ENCODE data around the gene PIGT. TPM values are rescaled to one million over a fixed set of nuclear protein-coding genes. Genes with fewer than 3 reads are reported as not detected.

Gene PIGT
- total RNA-seq: 10 to 100 TPM; 54.6 to 82.8 (median 69.7) TPM

DNA sequence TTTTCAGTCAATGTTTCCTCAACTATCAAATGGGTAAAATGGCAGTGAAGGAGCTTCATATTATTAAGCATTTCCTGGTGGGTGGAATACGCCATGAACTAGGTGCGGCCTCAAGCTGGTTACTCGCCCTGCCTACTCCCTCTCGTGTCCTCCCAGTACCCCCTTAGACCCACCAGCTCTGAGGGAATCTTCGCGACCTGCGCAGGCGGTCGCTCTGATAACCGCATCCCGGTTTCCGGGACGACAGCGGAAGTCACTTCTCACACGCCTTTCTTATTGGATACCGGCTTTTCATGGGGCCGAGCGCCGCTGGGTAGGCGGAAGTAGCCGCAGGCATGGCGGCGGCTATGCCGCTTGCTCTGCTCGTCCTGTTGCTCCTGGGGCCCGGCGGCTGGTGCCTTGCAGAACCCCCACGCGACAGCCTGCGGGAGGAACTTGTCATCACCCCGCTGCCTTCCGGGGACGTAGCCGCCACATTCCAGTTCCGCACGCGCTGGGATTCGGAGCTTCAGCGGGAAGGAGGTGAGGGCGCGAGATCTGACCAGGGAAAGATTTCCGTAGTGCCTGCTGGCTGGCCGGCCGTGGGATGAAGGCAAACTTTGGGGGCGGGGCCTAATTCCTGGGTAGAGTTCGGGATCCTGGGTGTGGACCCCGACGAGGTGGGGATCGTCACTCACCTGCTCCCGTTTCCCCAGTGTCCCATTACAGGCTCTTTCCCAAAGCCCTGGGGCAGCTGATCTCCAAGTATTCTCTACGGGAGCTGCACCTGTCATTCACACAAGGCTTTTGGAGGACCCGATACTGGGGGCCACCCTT, at the start of gene PIGT:
Gene PIGT, plus strand, starts transcription at position 320 of the 816 bp plus-strand sequence. Its CDS starts 16 bp downstream, at position 336.
- no peaks in the 10 kb centered on the region for H3K27me3 ChIP-seq
- 0% methylated on average over 32 to 46 of the region's 52 CpGs for WGBS, 2 donors
- peak within 1 kb of the TSS; percentile 63 to 95 (median 89) for H3K4me3 ChIP-seq
- TF ChIP-seq, protein P1, sequence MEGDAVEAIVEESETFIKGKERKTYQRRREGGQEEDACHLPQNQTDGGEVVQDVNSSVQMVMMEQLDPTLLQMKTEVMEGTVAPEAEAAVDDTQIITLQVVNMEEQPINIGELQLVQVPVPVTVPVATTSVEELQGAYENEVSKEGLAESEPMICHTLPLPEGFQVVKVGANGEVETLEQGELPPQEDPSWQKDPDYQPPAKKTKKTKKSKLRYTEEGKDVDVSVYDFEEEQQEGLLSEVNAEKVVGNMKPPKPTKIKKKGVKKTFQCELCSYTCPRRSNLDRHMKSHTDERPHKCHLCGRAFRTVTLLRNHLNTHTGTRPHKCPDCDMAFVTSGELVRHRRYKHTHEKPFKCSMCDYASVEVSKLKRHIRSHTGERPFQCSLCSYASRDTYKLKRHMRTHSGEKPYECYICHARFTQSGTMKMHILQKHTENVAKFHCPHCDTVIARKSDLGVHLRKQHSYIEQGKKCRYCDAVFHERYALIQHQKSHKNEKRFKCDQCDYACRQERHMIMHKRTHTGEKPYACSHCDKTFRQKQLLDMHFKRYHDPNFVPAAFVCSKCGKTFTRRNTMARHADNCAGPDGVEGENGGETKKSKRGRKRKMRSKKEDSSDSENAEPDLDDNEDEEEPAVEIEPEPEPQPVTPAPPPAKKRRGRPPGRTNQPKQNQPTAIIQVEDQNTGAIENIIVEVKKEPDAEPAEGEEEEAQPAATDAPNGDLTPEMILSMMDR (IDR thresholded peaks at IDR 0.05): peak in 1 of 5 experiments; percentile 36
- peak; percentile 58 to 92 for TF ChIP-seq EP300 (IDR thresholded peaks at IDR 0.05)
- TF ChIP-seq POLR2A (IDR thresholded peaks at IDR 0.05): peak; percentile 65 to 75
- H3K36me3 ChIP-seq: peaks cover 0 to 41% (median 12%) of the 10 kb centered on the region in 3 donors
- H3K4me1 ChIP-seq: peaks cover 0 to 41% (median 11%) of the 10 kb centered on the region in 4 donors
- DNase-seq (ENCODE audit: low spot score in 2 of 2): peak; percentile 72 to 80
- H3K9me3 ChIP-seq: no peaks in the 10 kb centered on the region
- H3K27ac ChIP-seq: peak within 1 kb of the TSS; percentile 25 to 89 (median 86)

DNA sequence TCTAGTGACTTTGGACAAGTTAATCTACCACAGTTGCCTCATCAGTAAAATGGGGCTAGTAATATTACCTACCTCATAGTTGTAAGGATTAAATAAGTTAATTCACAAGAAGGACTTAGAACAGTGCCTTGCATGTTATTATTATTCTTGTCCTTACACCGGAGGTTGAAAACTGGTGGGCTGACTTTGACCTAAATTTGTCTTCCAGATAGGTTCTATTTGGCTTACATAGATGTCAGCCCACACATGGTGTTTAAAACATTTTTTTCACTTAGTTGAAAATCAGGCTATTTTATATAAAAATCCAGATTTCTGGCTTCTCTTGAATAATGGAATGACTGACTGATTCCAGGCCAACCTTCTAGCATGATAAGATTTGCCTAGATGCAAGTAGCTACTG, 49.7 kb upstream of the PIGT start:
- H3K36me3 ChIP-seq: peaks cover 0 to 48% (median 7%) of the 10 kb centered on the region in 3 donors
- 72 to 76% methylated on average over 1 of the region's 1 CpG for WGBS, 2 donors

DNA sequence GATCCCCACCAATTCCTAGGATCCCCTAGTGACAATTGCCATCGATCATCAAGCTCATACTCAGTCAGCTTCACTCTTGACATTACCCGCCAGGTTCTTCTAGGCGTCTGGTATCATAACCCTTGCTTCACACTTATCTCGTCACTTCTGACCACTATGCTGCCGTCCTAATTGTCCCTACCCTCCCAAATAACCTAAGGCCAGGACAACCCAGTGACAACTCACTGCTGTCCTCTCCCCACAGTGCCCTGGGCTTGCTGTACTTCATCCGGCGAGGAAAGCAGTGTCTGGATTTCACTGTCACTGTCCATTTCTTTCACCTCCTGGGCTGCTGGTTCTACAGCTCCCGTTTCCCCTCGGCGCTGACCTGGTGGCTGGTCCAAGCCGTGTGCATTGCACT, 49.3 kb upstream of the PIGT start:
- TF ChIP-seq POLR2A (IDR thresholded peaks at IDR 0.05) (no peak), EP300 (IDR thresholded peaks at IDR 0.05) (no peak)
- TF ChIP-seq, protein P1 (IDR thresholded peaks at IDR 0.05): no peak
- H3K36me3 ChIP-seq: peaks cover 0 to 48% (median 7%) of the 10 kb centered on the region in 3 donors
- DNase-seq (ENCODE audit: low spot score in 2 of 2): no peak
- H3K27ac ChIP-seq: no peak overlapping the region
- no peak overlapping the region for H3K4me3 ChIP-seq
- H3K4me1 ChIP-seq: peaks cover 0 to 37% (median 15%) of the 10 kb centered on the region in 4 donors
- no peaks in the 10 kb centered on the region for H3K9me3 ChIP-seq
- no peaks in the 10 kb centered on the region for H3K27me3 ChIP-seq
- 88 to 91% methylated on average over 11 of the region's 11 CpGs for WGBS, 2 donors

More for the DNA sequence above, 49.7 kb upstream of the PIGT start:
- TF ChIP-seq, protein P1 (IDR thresholded peaks at IDR 0.05): no peak
- TF ChIP-seq POLR2A (IDR thresholded peaks at IDR 0.05) (no peak), EP300 (IDR thresholded peaks at IDR 0.05) (no peak)
- Histone ChIP-seq H3K4me3 (no peak overlapping the region), H3K9me3 (no peaks in the 10 kb centered on the region), H3K27ac (no peak overlapping the region), H3K27me3 (no peaks in the 10 kb centered on the region), H3K4me1 (peaks cover 0 to 39% (median 15%) of the 10 kb centered on the region in 4 donors)
- DNase-seq (ENCODE audit: low spot score in 2 of 2): no peak

DNA sequence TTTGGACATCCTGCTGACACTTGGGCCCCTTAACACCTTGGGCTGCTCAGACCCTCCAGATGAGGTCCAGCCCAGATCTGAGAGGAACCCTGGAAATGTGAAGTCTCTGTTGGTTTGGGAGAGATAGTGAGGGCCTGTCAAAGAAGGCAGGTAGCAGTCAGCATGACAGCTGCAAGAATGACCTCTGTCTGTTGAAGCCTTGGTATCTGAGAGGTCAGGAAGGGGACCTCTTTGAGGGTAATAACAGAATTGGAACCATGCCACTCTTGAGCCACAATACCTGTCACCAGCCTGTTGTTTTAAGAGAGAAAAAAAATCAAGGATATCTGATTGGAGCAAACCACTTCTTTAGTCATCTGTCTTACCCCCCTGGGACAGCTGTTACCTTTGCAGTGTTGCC, 48.8 kb upstream of the PIGT start:
- H3K4me1 ChIP-seq: peaks cover 0 to 34% (median 15%) of the 10 kb centered on the region in 4 donors
- TF ChIP-seq, protein P1 (IDR thresholded peaks at IDR 0.05): no peak
- no peak for TF ChIP-seq POLR2A (IDR thresholded peaks at IDR 0.05)
- H3K27me3 ChIP-seq: no peaks in the 10 kb centered on the region
- DNase-seq (ENCODE audit: low spot score in 2 of 2): no peak
- no peak overlapping the region for H3K4me3 ChIP-seq
- no peaks in the 10 kb centered on the region for H3K9me3 ChIP-seq
- H3K36me3 ChIP-seq: peaks cover 0 to 48% (median 7%) of the 10 kb centered on the region in 3 donors
- no peak overlapping the region for H3K27ac ChIP-seq
